Upper lobe of left lung (tissue), 6 donors: ENCODE results near the gene GPATCH2. TPM values are rescaled to one million over a fixed set of nuclear protein-coding genes. Genes with fewer than 3 reads are reported as not detected.

ENCODE experiments used
- ATAC-seq, 2 donors: fragments of 200-7000 bp; cut with Tn5 transposase; one replicate each; pipeline ENCODE4 v1.9.1; 2022; ENCODE audit warnings: mild to moderate bottlenecking in 2 of 2, moderate library complexity in 2 of 2; ENCODE audit not compliant: low FRiP score in 2 of 2
- DNase-seq, 2 donors: peaks; one replicate each; pipeline ENCODE4 v3.0.0-alpha.2; 2019 to 2020
- H3K27ac ChIP-seq, 4 donors: fragments of 200-600 bp; sonication (generic); one replicate each; pipeline ENCODE4 v1.5.1; 2016 to 2019
- H3K27me3 ChIP-seq, 4 donors: fragments of 200-600 bp; sonication (generic); one replicate each; pipeline ENCODE4 v1.5.1; 2017 to 2019
- H3K36me3 ChIP-seq, 4 donors: fragments of 200-600 bp; sonication (generic); one replicate each; pipeline ENCODE4 v1.5.1; 2016 to 2019
- H3K4me1 ChIP-seq, 4 donors: fragments of 200-600 bp; sonication (generic); one replicate each; pipeline ENCODE4 v1.5.1; 2018 to 2019
- H3K4me3 ChIP-seq, 4 donors: fragments of 200-600 bp; sonication (generic); one replicate each; pipeline ENCODE4 v1.5.1; 2017 to 2019; ENCODE audit warnings: mild to moderate bottlenecking in 2 of 4, moderate library complexity in 1 of 4
- H3K9me3 ChIP-seq, 4 donors: fragments of 200-600 bp; sonication (generic); one replicate each; pipeline ENCODE4 v1.5.1; 2018 to 2019
- CTCF ChIP-seq, 6 experiments: fragments of 450-650 bp in 4 of 6; fragments of 200-600 bp in 2 of 6; sonication (generic) in 2 of 6; IDR thresholded peaks; one replicate each; pipeline ENCODE4 v1.5.1; 2016 to 2019; ENCODE audit warnings: antibody characterized with exemption in 6 of 6
- EP300 ChIP-seq, 4 donors: sonication (generic); formaldehyde crosslinking; IDR thresholded peaks; one replicate each; pipeline ENCODE4 v1.5.1; 2017; ENCODE audit warnings: antibody characterized with exemption in 4 of 4, control low read depth in 2 of 4
- POLR2A ChIP-seq, 4 donors: fragments of 450-650 bp; IDR thresholded peaks; one replicate each; pipeline ENCODE4 v1.5.1; 2016 to 2017; ENCODE audit warnings: antibody characterized with exemption in 4 of 4, mild to moderate bottlenecking in 2 of 4
- POLR2AphosphoS5 ChIP-seq, 2 donors: sonication (generic); formaldehyde crosslinking; IDR thresholded peaks; one replicate each; pipeline ENCODE4 v1.5.1; 2017; ENCODE audit warnings: antibody characterized with exemption in 2 of 2
- WGBS, 2 donors: methylation state at CpG; one replicate each; pipeline ENCODE4 v1.1.5; 2017 to 2018; 5-methylcytosine and 5-hydroxymethylcytosine counted together
- total RNA-seq, 6 donors: library from RNA; depleted of rRNA in 4 of 6; stranded (reverse); fragments of >200 nt in 4 of 6; gene quantifications; one replicate each; pipeline versions ENCODE4 v1.1.0 to v1.2.1, GENCODE V29; 2016 to 2021
- donor health status: DM: no; HTN: no; CAD: no; lungs with moderate emphysema.
- donor health status: DM: no; HTN: yes; CAD: no; lungs with severe emphysema.

Gene GPATCH2
- total RNA-seq, 6 donors from 2014 or later = 9.1 to 22.4 (median 15.1) TPM

DNA sequence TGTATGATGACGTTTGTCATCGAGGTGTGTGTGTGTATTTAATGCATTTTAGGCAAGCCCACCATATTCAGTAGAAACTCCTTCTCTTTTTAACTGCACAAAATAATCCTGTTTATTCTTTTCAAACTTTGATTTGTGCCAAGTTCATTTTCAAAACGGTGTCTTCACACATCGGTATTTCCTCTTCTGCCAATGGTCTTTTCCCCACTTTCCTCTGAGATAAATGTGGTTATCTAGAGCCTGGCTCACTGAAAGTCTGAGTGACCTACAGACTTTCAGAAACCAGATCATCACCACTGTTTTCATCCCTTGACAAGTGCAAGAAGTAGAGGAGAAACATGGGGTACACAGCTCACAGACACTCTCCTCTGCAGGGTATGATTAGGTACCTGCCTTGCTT lies 69.4 kb downstream of the GPATCH2 start:
- Histone ChIP-seq H3K27me3 (no peaks in the 10 kb centered on the region), H3K36me3 (no peaks in the 10 kb centered on the region), H3K27ac (no peak overlapping the region), H3K4me1 (no peaks in the 10 kb centered on the region), H3K9me3 (no peaks in the 10 kb centered on the region), H3K4me3 (no peak overlapping the region)
- no peak for ATAC-seq
- 78 to 81% methylated on average over 4 of the region's 4 CpGs for WGBS, 2 donors
- TF ChIP-seq POLR2AphosphoS5 (IDR thresholded peaks at IDR 0.05) = no peak
- TF ChIP-seq POLR2A (IDR thresholded peaks at IDR 0.05) = no peak
- no peak for TF ChIP-seq EP300 (IDR thresholded peaks at IDR 0.05)
- no peak for TF ChIP-seq CTCF (IDR thresholded peaks at IDR 0.05)
- no peak for DNase-seq

- TF ChIP-seq POLR2AphosphoS5 (IDR thresholded peaks at IDR 0.05) (no peak), POLR2A (IDR thresholded peaks at IDR 0.05) (no peak), CTCF (IDR thresholded peaks at IDR 0.05) (no peak), EP300 (IDR thresholded peaks at IDR 0.05) (no peak)
- Histone ChIP-seq H3K27ac (no peak overlapping the region), H3K9me3 (no peaks in the 10 kb centered on the region), H3K4me3 (no peak overlapping the region), H3K36me3 (no peaks in the 10 kb centered on the region), H3K4me1 (no peaks in the 10 kb centered on the region), H3K27me3 (no peaks in the 10 kb centered on the region)
- WGBS, 2 donors = 91 to 92% methylated on average over 1 of the region's 1 CpG
- DNase-seq (no peak), ATAC-seq (no peak)
Observed at GRCh38 chr1:217554849-217555248, 76.0 kb downstream of the GPATCH2 start.

- ATAC-seq (no peak), DNase-seq (no peak)
- WGBS, 2 donors = 89 to 94% methylated on average over 6 of the region's 6 CpGs
- no peak overlapping the region for H3K4me3 ChIP-seq
- H3K4me1 ChIP-seq = no peaks in the 10 kb centered on the region
- no peaks in the 10 kb centered on the region for H3K27me3 ChIP-seq
- no peaks in the 10 kb centered on the region for H3K9me3 ChIP-seq
- H3K36me3 ChIP-seq = no peaks in the 10 kb centered on the region
- TF ChIP-seq POLR2AphosphoS5 (IDR thresholded peaks at IDR 0.05) = no peak
- TF ChIP-seq CTCF (IDR thresholded peaks at IDR 0.05) = no peak
- TF ChIP-seq EP300 (IDR thresholded peaks at IDR 0.05) = no peak
- TF ChIP-seq POLR2A (IDR thresholded peaks at IDR 0.05) = no peak
- H3K27ac ChIP-seq = no peak overlapping the region
Observed at GRCh38 chr1:217553949-217554509, 76.9 kb downstream of the GPATCH2 start.

GRCh38 chr1:217552339-217552951 lies 78.4 kb downstream of the GPATCH2 start:
- Histone ChIP-seq H3K27me3 (no peaks in the 10 kb centered on the region), H3K27ac (no peak overlapping the region), H3K36me3 (no peaks in the 10 kb centered on the region), H3K4me1 (no peaks in the 10 kb centered on the region), H3K9me3 (no peaks in the 10 kb centered on the region), H3K4me3 (no peak overlapping the region)
- WGBS, 2 donors = 54 to 100% methylated on average over 1 of the region's 1 CpG
- TF ChIP-seq CTCF (IDR thresholded peaks at IDR 0.05) (no peak), EP300 (IDR thresholded peaks at IDR 0.05) (no peak), POLR2AphosphoS5 (IDR thresholded peaks at IDR 0.05) (no peak), POLR2A (IDR thresholded peaks at IDR 0.05) (no peak)
- no peak for ATAC-seq
- no peak for DNase-seq

DNA sequence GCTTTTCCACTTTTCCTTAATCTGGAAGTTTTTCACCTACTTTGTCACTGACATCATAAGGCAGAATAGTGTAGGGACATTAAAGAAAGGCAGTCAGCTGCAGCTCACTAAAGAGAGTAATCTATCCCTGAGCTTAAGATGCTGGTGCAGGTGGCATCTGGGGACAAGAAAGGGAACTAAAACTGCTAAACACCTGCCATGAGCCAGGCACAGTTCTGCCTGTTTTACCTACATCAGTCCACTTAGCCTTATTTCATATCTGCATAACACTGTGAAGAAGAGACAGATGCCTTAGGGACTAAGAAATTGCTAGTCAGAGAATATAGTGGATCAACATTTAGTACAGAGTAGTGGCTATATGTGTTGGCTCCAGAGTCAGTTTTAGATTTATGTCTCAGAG lies 88.1 kb downstream of the GPATCH2 start:
- DNase-seq = no peak
- Histone ChIP-seq H3K9me3 (no peaks in the 10 kb centered on the region), H3K27me3 (no peaks in the 10 kb centered on the region), H3K4me3 (no peak overlapping the region), H3K4me1 (no peaks in the 10 kb centered on the region), H3K27ac (no peak overlapping the region), H3K36me3 (no peaks in the 10 kb centered on the region)
- TF ChIP-seq CTCF (IDR thresholded peaks at IDR 0.05) (no peak), EP300 (IDR thresholded peaks at IDR 0.05) (no peak), POLR2AphosphoS5 (IDR thresholded peaks at IDR 0.05) (no peak), POLR2A (IDR thresholded peaks at IDR 0.05) (no peak)
- no peak for ATAC-seq
